SJSA1 (cell line): ENCODE results near the gene LIN52. TPM values are rescaled to one million over a fixed set of nuclear protein-coding genes. Genes with fewer than 3 reads are reported as not detected.

ENCODE experiments used
- DNase-seq, 2 experiments: peaks; one replicate each; pipeline ENCODE4 v3.0.0-alpha.2; 2015 to 2020; ENCODE audit warnings: low spot score in 2 of 2, low read depth in 1 of 2
- H3K27ac ChIP-seq: fragments of 250-450 bp; sonication (Bioruptor Pico); 2 replicates; pipeline ENCODE4 v1.5.1; 2020; ENCODE audit warnings: mild to moderate bottlenecking, moderate library complexity
- H3K27me3 ChIP-seq: fragments of 250-450 bp; sonication (Bioruptor Pico); replicated peaks from 2 replicates; pipeline ENCODE4 v1.5.1; 2020; ENCODE audit warnings: mild to moderate bottlenecking, moderate library complexity
- H3K36me3 ChIP-seq: fragments of 250-450 bp; sonication (Bioruptor Pico); 2 replicates; pipeline ENCODE4 v1.5.1; 2020; ENCODE audit warnings: mild to moderate bottlenecking
- H3K4me1 ChIP-seq: fragments of 250-450 bp; sonication (Bioruptor Pico); replicated peaks from 2 replicates; pipeline ENCODE4 v1.6.1; 2021; ENCODE audit warnings: mild to moderate bottlenecking
- H3K4me3 ChIP-seq: fragments of 250-450 bp; sonication (Bioruptor Pico); 2 replicates; pipeline ENCODE4 v1.5.1; 2020; ENCODE audit warnings: mild to moderate bottlenecking
- H3K9me3 ChIP-seq: fragments of 250-450 bp; sonication (Bioruptor Pico); replicated peaks from 2 replicates; pipeline ENCODE4 v1.5.1; 2020; ENCODE audit warnings: mild to moderate bottlenecking
- total RNA-seq: library from RNA; depleted of rRNA; stranded (reverse); fragments of >200 nt; shearing (Covaris generic); gene quantifications from 2 replicates; pipeline ENCODE4 v1.2.3, GENCODE V29; 2014

Gene LIN52
- total RNA-seq, 1 experiment from 2014 or later: 21.7 TPM

DNA sequence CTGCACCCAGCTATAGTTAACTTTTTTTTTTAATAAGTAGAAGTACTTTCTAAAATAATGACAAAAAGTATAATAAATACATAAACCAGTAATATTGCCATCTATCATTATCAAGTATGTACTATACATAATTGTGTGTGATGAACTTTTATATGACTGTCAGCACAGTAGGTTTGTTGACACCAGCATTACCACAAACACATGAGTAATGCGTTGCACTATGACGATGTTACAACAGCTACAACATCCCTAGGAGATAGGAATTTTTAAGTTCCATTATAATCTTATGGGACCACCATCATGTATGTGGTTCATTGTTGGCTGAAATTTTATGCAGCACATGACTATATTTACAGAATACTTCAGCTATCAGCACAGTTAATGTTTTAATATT lies 91.6 kb downstream of the LIN52 start:
- no peaks in the 10 kb centered on the region for H3K9me3 ChIP-seq
- no peaks in the 10 kb centered on the region for H3K36me3 ChIP-seq
- no peaks in the 10 kb centered on the region for H3K4me1 ChIP-seq
- no peak overlapping the region for H3K27ac ChIP-seq
- no peak for DNase-seq
- H3K4me3 ChIP-seq: no peak overlapping the region
- H3K27me3 ChIP-seq: no peaks in the 10 kb centered on the region

DNA sequence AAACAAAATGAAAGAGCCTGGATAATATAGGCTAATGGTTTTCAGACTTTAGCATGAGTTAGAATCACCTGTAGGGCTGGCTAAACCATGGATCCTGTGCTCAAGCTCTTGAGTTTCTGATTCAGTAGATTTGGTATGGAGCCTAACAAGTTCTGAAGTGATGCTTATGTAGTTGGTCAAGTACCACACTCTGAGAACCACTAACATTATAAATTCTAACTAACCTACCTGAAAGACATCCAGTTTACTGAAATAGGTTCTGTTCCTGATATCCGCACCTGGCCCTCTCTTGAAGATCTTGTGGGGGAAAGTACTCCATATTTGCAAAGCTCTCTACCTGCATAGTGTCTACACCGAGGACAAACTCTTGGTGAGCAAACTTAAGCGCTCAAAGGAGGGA lies 95.1 kb downstream of the LIN52 start:
- no peaks in the 10 kb centered on the region for H3K36me3 ChIP-seq
- no peak overlapping the region for H3K27ac ChIP-seq
- H3K4me3 ChIP-seq: no peak overlapping the region
- no peak for DNase-seq
- no peaks in the 10 kb centered on the region for H3K9me3 ChIP-seq
- H3K4me1 ChIP-seq: no peaks in the 10 kb centered on the region
- H3K27me3 ChIP-seq: no peaks in the 10 kb centered on the region

DNA sequence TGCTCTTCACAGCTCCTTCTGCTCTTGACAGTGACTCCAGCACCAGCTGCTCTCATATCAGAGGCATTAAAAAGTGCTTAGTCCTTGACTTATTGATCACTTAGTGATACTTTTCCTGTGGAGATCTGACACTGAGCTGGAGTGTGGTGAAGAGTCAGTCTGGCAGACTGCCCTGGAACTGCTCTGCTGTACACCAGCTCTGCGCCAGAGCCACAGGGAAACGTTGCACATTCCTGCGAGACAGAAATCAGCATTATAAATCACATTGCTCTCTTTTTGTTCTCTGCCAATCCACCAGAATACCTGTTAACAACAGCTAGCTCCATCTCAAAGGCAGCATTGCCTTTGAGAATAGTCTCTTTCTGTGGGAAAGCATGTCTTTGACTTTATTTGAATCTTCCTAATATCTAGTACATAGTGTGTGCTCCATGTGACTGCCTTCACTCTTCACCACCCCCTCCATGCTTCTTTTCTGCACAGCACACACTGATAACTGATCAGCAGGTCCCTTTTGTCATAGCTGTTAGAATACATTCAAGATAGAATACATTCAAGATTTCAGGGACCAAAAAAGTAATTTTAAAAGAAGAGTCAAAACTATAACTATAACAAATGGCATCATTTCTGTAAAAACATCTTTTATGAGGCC lies 106.3 kb downstream of the LIN52 start:
- Histone ChIP-seq H3K36me3 (0 out of 2 replicates have a peak, but pooled peaks cover 4% of the 10 kb centered on the region), H3K4me1 (no peaks in the 10 kb centered on the region), H3K27ac (no peak overlapping the region), H3K9me3 (no peaks in the 10 kb centered on the region), H3K27me3 (no peaks in the 10 kb centered on the region), H3K4me3 (no peak overlapping the region)
- no peak for DNase-seq

DNA sequence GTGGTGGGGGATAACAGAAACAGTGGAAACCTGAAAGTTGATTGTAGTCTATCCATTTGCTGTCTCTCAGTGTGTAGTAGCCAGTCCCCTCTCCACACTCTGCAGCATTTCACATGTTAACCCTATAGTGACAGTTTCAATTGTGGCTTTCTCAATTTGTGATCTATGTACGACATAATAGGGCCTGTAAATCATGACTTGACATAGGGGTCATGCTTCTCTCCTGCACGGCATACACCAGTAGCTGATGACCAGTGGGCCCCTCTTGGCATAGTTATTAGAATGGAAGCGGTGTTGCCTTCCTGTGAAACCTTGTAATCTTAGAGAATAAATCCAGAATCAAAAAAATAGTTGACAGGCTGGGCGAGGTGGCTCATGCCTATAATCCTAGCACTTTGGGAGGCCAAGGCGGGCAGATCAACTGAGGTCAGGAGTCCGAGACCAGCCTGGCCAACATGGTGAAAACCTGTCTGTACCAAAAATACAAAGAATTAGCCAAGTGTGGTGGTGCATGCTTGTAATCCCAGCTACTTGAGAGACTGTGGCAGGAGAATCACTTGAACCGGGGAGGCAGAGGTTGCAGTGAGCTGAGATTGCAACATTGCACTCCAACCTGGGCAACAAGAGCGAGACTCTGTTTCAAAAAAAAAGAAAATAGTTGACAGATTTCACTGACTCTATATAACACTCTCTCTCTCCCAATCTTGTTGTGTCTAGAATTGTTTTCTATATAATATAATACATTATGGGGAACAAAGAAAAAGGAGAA lies 109.9 kb downstream of the LIN52 start:
- Histone ChIP-seq H3K4me3 (no peak overlapping the region), H3K27ac (no peak overlapping the region), H3K27me3 (no peaks in the 10 kb centered on the region), H3K4me1 (no peaks in the 10 kb centered on the region), H3K9me3 (no peaks in the 10 kb centered on the region), H3K36me3 (peaks cover 14% of the 10 kb centered on the region; the same call in 1 of the 2 replicates)
- DNase-seq: no peak

GRCh38 chr14:74195623-74196022 lies 110.9 kb downstream of the LIN52 start:
- no peak for DNase-seq
- H3K4me3 ChIP-seq: no peak overlapping the region
- H3K27ac ChIP-seq: no peak overlapping the region
- H3K4me1 ChIP-seq: no peaks in the 10 kb centered on the region
- no peaks in the 10 kb centered on the region for H3K27me3 ChIP-seq
- H3K36me3 ChIP-seq: peaks cover 14% of the 10 kb centered on the region; the same call in 1 of the 2 replicates
- H3K9me3 ChIP-seq: no peaks in the 10 kb centered on the region

- Histone ChIP-seq H3K36me3 (peaks cover 11% of the 10 kb centered on the region; the same call in 1 of the 2 replicates), H3K4me1 (no peaks in the 10 kb centered on the region), H3K4me3 (no peak overlapping the region), H3K27me3 (no peaks in the 10 kb centered on the region), H3K9me3 (no peaks in the 10 kb centered on the region), H3K27ac (no peak overlapping the region)
- DNase-seq: no peak
These were observed 113.9 kb downstream of the LIN52 start for GRCh38 chr14:74198441-74199234.

DNA sequence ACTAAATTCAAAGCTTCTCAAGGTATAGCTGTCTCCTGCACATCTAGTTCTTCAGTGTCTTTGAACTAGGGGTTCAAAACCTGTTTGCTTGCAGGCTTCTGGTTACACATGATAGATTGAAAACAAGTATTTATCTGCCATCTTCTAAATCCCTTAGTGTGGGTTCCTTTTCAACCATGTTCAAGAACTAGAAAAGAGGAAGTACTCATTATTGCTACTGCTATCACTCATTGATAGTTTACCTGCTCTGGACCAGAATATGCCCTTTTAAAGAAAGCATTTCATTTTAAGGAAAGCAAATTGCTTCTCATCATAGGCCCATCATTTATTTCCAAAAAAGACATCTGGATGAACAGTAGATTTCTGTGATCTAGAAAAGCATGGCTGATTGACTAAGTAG lies 117.4 kb downstream of the LIN52 start:
- no peaks in the 10 kb centered on the region for H3K9me3 ChIP-seq
- H3K27ac ChIP-seq: no peak overlapping the region
- H3K4me1 ChIP-seq: no peaks in the 10 kb centered on the region
- H3K36me3 ChIP-seq: peaks cover 11% of the 10 kb centered on the region; the same call in 1 of the 2 replicates
- DNase-seq: no peak
- H3K4me3 ChIP-seq: no peak overlapping the region
- H3K27me3 ChIP-seq: no peaks in the 10 kb centered on the region

DNA sequence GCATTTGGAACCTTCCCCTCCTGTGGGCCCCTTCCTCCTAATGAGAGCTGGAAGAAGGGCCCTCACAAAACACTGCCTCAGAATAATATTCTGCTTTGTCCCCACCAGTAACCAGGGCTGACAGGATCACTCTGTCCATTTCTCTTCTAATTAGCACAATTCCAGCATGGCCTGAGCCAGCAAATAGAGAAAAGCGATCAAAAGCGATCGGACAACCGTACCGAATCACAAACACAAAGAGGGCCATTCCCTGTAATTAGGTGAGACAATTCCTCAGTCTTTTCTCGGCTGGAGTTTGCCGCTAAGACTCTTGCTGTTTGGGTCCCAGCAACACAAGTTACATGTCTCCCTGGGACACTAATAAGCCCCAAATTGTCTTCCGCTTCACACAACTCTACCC lies 118.9 kb downstream of the LIN52 start:
- Histone ChIP-seq H3K4me1 (no peaks in the 10 kb centered on the region), H3K27ac (no peak overlapping the region), H3K4me3 (no peak overlapping the region), H3K27me3 (no peaks in the 10 kb centered on the region), H3K36me3 (peaks cover 7% of the 10 kb centered on the region; the same call in 1 of the 2 replicates), H3K9me3 (no peaks in the 10 kb centered on the region)
- DNase-seq: no peak

GRCh38 chr14:74204491-74204890 lies 119.7 kb downstream of the LIN52 start:
- DNase-seq: no peak
- Histone ChIP-seq H3K4me3 (no peak overlapping the region), H3K27me3 (no peaks in the 10 kb centered on the region)

DNA sequence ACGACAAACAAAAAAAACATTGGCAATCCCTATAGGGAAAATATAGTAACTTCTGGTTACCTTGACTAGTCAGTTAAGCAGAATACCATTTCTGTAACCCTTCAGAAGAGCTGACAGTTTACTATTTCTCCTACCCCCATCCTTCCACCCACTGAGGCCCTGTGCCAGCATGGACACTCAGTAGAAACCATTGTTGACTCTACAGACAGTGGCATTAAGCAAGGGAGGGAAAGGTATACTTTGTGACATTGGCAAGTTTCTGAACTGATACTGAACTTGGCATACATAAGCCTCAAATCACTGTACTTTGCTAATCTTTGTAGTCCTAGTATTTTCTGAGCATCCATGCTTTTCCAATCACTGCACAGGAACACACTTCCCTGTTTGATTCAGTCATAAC lies 121.1 kb downstream of the LIN52 start:
- no peaks in the 10 kb centered on the region for H3K27me3 ChIP-seq
- no peaks in the 10 kb centered on the region for H3K9me3 ChIP-seq
- H3K4me3 ChIP-seq: no peak overlapping the region
- no peak for DNase-seq
- no peak overlapping the region for H3K27ac ChIP-seq
- H3K4me1 ChIP-seq: no peaks in the 10 kb centered on the region
- H3K36me3 ChIP-seq: no peaks in the 10 kb centered on the region

More at GRCh38 chr14:74204491-74204890, 119.7 kb downstream of the LIN52 start:
- Histone ChIP-seq H3K36me3 (peaks cover 1% of the 10 kb centered on the region; the same call in 1 of the 2 replicates), H3K9me3 (no peaks in the 10 kb centered on the region), H3K27ac (no peak overlapping the region), H3K4me1 (no peaks in the 10 kb centered on the region)

DNA sequence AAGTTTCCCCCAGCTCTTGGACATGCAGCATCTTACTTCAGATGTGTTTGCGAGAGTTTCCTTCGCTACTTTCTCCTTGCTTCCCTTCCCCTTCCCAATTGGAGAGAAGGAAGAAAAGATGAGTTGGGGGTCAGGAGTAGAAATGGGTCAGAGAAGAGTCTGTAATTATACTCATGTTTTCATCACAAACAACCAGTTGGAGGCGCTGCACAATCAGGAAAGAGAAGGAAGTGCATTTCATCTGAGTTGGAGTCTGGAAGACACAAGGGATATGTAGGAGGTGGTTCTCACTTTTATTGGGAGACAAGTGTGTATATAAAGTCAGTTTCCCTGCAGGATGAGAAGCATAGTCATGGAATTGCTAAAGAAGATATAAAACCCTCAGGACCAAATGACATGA lies 123.2 kb downstream of the LIN52 start:
- H3K27me3 ChIP-seq: no peaks in the 10 kb centered on the region
- H3K36me3 ChIP-seq: no peaks in the 10 kb centered on the region
- no peak overlapping the region for H3K4me3 ChIP-seq
- no peaks in the 10 kb centered on the region for H3K9me3 ChIP-seq
- DNase-seq: no peak
- no peak overlapping the region for H3K27ac ChIP-seq
- H3K4me1 ChIP-seq: no peaks in the 10 kb centered on the region

DNA sequence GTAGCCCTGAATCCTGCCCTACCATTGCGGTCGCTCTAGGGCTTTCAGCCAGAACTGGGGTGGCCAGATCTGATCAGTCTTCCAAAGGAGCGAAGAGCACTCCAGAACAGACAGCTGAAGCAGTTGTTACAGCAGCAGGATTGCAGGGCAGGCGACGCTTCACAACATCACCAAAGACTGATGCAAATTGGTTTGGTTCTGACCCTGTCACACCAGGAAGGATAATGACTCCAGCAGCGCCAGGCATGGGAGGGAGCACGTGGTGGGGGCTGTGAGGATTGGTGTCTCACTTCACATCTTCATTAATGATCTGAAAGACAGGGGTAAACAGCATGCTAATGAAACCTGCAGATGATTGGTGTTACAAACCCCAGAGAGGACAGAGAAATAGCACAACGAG lies 123.9 kb downstream of the LIN52 start:
- Histone ChIP-seq H3K27ac (no peak overlapping the region), H3K9me3 (no peaks in the 10 kb centered on the region), H3K4me3 (no peak overlapping the region), H3K27me3 (no peaks in the 10 kb centered on the region), H3K4me1 (no peaks in the 10 kb centered on the region), H3K36me3 (no peaks in the 10 kb centered on the region)
- DNase-seq: no peak

GRCh38 chr14:74211945-74212580 lies 127.3 kb downstream of the LIN52 start:
- DNase-seq: no peak
- H3K4me3 ChIP-seq: no peak overlapping the region
- H3K9me3 ChIP-seq: no peaks in the 10 kb centered on the region
- no peaks in the 10 kb centered on the region for H3K4me1 ChIP-seq
- no peaks in the 10 kb centered on the region for H3K36me3 ChIP-seq
- H3K27ac ChIP-seq: no peak overlapping the region
- H3K27me3 ChIP-seq: 0 out of 2 replicates have a peak, but pooled peaks cover 6% of the 10 kb centered on the region
